ENCODE results near the gene WRNIP1. TPM values are rescaled to one million over a fixed set of nuclear protein-coding genes. Genes with fewer than 3 reads are reported as not detected.

The WRNIP1 gene
- total and polyA plus RNA-seq, 2 of the 13 experiments (the other 11 are each of a cell fraction or from before 2014, with no cell fraction given): 77.7 to 90.3 TPM

DNA sequence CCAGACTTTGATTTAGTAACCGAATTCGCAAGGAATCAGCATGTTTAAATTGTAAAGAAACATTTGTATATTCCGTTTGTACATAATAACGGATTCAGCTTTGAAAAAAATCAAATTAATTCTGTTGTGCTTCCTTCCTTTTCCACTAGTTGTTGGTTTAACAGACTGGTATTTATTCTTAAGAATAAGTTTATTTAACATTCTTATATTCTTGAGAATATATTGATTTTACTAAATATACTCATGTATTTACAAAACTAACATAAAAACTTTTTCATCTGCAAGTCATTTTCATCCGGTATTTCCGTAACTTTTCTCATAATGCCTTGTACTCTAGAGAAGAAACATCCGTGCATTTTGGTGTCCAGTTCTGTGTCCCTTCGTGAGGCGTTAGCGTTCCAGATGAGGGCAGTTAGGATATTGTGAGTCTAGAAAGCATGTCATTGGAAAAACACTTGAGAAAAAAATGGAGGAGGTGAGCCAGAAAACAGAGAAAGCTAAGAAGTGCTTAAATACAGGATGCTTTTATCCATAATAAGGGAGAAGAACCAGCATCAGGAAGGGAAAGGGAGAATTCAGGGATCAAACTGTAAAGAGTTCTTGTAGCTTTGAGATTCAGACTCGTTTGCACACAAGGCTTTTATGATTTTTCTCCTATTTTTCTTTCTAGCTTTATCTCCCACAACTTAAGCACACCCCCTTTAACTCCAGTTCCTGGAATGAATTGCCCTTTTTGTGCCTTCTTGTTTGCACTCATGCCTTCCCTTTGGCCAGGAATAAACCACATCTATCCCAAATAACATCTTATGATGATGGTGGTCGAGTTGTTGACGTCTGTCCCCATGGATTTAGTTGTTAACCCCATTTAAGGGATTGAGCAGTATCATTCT is 1.8 kb downstream of the WRNIP1 start:
- no peaks in the 10 kb centered on the region for H3K9me3 ChIP-seq (ENCODE audit: low read length)
- intact Hi-C loops (cut with micrococcal nuclease; ENCODE audit: unreplicated experiment) (no loop called here), in situ Hi-C loops (cut with HindIII; ENCODE audit: extremely low pct_ligation_motif_present, low pct_unique_long_range_greater_than_20kb) (no loop called here)
- H3K79me2 ChIP-seq (ENCODE audit: insufficient read depth, low read length): peaks cover 63% of the 10 kb centered on the region
- CTCF ChIA-PET (ENCODE audit: low intra/inter-chr PET ratio, low total read pairs): no interaction called here
- WGBS (ENCODE audit: low lambda C conversion rate): 2% methylated on average over 13 of the region's 13 CpGs
- no peaks in the 10 kb centered on the region; a peak in 2 of 5 replicates for H3K27me3 ChIP-seq (ENCODE audit: control insufficient read depth in 1 of 2, insufficient read depth in 2 of 2, low read length in 2 of 2)
- DNase-seq (ENCODE audit: low spot score): no peak
- H3K4me2 ChIP-seq (ENCODE audit: low read depth, low read length): peak overlapping the region; percentile 95
- H3K36me3 ChIP-seq (replicated peaks in 1 of 2; ENCODE audit: control insufficient read depth in 1 of 2, insufficient read depth in 2 of 2, low read length in 2 of 2): peaks cover 3 to 27% of the 10 kb centered on the region in 2 experiments
- peak overlapping the region; percentile 77 to 95 (median 85) for H3K4me3 ChIP-seq (replicated peaks in 1 of 3; ENCODE audit: insufficient read depth in 1 of 3, low read depth in 2 of 3, low read length in 3 of 3)
- ATAC-seq: no peak
- TF ChIP-seq ZNF83 (CRISPR knock-in tag; IDR thresholded peaks at IDR 0.05; ENCODE audit: borderline replicate concordance) (no peak), DBP (CRISPR knock-in tag; IDR thresholded peaks at IDR 0.05; ENCODE audit: not compliant biosample characterization) (no peak), TAF15 (IDR thresholded peaks at IDR 0.05; ENCODE audit: low read depth, low read length, poor library complexity, severe bottlenecking) (no peak), LCORL (IDR thresholded peaks at IDR 0.05) (no peak), LCORL (CRISPR knock-in tag; IDR thresholded peaks at IDR 0.05) (0 out of 2 replicates have a peak, but pooled peaks have one; percentile 7), HNRNPK (IDR thresholded peaks at IDR 0.05; ENCODE audit: low read depth, low read length, poor library complexity, severe bottlenecking) (peak; percentile 41), SNAI1 (CRISPR knock-in tag; IDR thresholded peaks at IDR 0.05; ENCODE audit: borderline replicate concordance) (0 out of 2 replicates have a peak, but pooled peaks have one; percentile 12), ZNF350 (CRISPR knock-in tag; IDR thresholded peaks at IDR 0.05; ENCODE audit: borderline replicate concordance, low read depth) (no peak), ZNF672 (CRISPR knock-in tag; IDR thresholded peaks at IDR 0.05) (no peak), MYNN (CRISPR knock-in tag; IDR thresholded peaks at IDR 0.05; ENCODE audit: low read depth) (no peak), MAFG (CRISPR knock-in tag; IDR thresholded peaks at IDR 0.05) (no peak), POLR2G (IDR thresholded peaks at IDR 0.05; ENCODE audit: low read depth, low read length) (no peak), SSRP1 (CRISPR knock-in tag; IDR thresholded peaks at IDR 0.05) (no peak), PHF21A (CRISPR knock-in tag; IDR thresholded peaks at IDR 0.05) (no peak), ISL2 (CRISPR knock-in tag; IDR thresholded peaks at IDR 0.05) (no peak), YEATS4 (CRISPR knock-in tag; IDR thresholded peaks at IDR 0.05; ENCODE audit: borderline replicate concordance) (no peak), ZNF883 (CRISPR knock-in tag; IDR thresholded peaks at IDR 0.05; ENCODE audit: not compliant biosample characterization) (no peak)
- TF ChIP-seq, protein P1, sequence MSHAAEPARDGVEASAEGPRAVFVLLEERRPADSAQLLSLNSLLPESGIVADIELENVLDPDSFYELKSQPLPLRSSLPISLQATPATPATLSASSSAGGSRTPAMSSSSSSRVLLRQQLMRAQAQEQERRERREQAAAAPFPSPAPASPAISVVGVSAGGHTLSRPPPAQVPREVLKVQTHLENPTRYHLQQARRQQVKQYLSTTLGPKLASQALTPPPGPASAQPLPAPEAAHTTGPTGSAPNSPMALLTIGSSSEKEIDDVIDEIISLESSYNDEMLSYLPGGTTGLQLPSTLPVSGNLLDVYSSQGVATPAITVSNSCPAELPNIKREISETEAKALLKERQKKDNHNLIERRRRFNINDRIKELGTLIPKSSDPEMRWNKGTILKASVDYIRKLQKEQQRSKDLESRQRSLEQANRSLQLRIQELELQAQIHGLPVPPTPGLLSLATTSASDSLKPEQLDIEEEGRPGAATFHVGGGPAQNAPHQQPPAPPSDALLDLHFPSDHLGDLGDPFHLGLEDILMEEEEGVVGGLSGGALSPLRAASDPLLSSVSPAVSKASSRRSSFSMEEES (CRISPR knock-in tag; IDR thresholded peaks at IDR 0.05): no peak
- TF ChIP-seq, protein P2, sequence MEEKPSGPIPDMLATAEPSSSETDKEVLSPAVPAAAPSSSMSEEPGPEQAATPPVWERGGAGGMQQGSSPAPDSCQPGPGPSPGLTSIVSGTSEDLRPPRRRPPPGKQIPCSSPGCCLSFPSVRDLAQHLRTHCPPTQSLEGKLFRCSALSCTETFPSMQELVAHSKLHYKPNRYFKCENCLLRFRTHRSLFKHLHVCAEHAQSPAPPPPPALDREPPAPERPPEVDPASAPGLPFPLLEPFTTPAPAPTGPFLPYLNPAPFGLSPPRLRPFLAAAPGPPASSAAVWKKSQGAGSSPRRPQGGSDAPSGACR (CRISPR knock-in tag; IDR thresholded peaks at IDR 0.05): peak; percentile 15; the same call in 1 of the 2 replicates
- FAIRE-seq: no peak
- H2AFZ ChIP-seq (ENCODE audit: low read length): no peak overlapping the region
- H3K27ac ChIP-seq (ENCODE audit: extremely low read length, insufficient read depth, low read length): peak overlapping the region; percentile 89
- H4K20me1 ChIP-seq (ENCODE audit: insufficient read depth, low read length): peaks cover 47% of the 10 kb centered on the region
- POLR2A ChIA-PET: interaction anchor here (1.4 to 2.3 kb wide), 4 partner anchors 17 to 297 kb away, joined by 3 to 36 read pairs (median 6); partner anchors contain the start of gene SERPINB1
- H3K4me1 ChIP-seq (ENCODE audit: insufficient read depth, low read length): peaks cover 58% of the 10 kb centered on the region
- TSS peak; percentile 43 for BruUV-seq (replicated peaks)
- H3K9ac ChIP-seq (ENCODE audit: insufficient read depth, low read depth, low read length): peak overlapping the region; percentile 91

Measured in HepG2 (cell line).